Left cardiac atrium (tissue), 4 donors: ENCODE data around the gene BMF. TPM values are rescaled to one million over a fixed set of nuclear protein-coding genes. Genes with fewer than 3 reads are reported as not detected.

Experiments
- ATAC-seq, 2 donors: fragments of 200-7000 bp; cut with Tn5 transposase; one replicate each; pipeline ENCODE4 v1.9.1; 2020; ENCODE audit warnings: mild to moderate bottlenecking in 2 of 2, moderate library complexity in 2 of 2
- DNase-seq: peaks from one replicate; pipeline ENCODE4 v3.0.0-alpha.2; 2020
- intact Hi-C, 2 donors: fragments of 100-400 bp; cut with DNase I; formaldehyde crosslinking; loops; one replicate each; pipeline versions ENCODE4 v1.14.1 to v1.15.1; 2022 to 2023
- total RNA-seq, 2 donors: library from RNA; stranded (reverse); fragmentation: NEBNext Ultra II Directional; extraction: Animal tissue kit (Norgen Biotek cat#: 25700); gene quantifications; one replicate each; pipeline ENCODE4 v1.2.1, GENCODE V29; 2021
- donor health status: DM: no; HTN: yes; CAD: no.
- donor health status: DM: no; HTN: yes; CAD: no; lungs with severe emphysema.
- donor health status: DM: yes; HTN: yes; CAD: no.
- donor health status: Dilated cardiomyopathy.

The BMF gene
- total RNA-seq, 2 donors from 2014 or later = 1.9 to 5.0 TPM

DNA sequence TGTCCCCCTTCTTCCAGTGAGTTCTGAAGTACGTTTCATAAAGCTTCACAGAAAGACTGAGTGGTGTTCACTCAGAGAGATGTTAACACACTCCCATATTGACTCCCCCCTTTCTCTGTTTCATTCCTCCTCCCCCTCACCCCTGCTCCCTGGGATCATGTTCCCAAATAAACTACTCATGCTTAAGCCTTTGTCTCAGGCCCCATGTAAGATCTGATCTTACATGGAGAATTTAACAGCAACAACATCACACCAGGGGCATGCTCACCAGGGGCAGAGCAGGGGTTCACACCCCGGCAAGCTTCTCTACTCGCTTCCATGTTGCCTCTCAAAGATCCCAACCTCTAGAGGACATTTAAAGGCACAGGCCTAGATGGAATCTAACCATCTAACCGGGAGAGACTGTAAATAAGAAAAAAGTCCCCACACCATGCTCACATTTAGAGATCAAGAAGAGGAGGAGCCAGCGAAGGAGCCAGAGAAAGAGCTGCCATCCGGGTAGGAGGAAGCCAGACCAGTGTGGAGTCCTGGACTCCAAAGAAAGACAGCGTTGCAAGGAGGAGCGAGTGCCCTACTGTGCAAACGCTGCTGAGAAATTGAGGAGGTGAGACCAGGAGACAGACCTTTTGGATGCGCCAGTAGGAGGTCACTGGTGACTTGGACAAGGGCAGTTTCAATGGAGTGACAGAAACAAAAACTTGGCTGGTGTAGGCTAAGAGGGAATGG lies 48.3 kb downstream of the BMF start:
- intact Hi-C loops = loop anchor here in 1 of 2 donors (5.0 kb wide), 1 partner anchor 97 kb away; no protein-coding TSS in a partner anchor
- ATAC-seq = no peak

DNA sequence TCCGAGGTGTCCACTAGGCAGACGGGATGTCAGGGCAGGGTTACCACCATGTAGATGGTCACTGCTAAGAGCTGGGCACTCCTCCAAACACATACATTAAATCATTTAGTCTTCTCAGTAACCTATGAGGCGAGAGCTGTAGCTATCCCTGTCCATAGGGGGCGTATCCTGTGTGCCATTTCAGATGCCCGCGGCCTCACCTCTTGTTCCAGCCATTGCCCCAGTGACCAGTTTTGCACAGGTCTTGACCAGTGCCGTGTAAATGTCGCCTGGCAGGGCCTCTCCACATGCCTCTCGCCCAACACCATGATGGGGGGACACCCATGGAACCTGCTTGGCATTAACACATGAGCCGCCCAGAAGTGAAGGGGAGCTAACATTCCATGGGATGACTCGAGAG lies 48.9 kb downstream of the BMF start:
- DNase-seq (no peak), ATAC-seq (no peak)
- intact Hi-C loops = loop anchor here in 1 of 2 donors (5.0 kb wide), 1 partner anchor 97 kb away; no protein-coding TSS in a partner anchor

More for the DNA sequence above, 48.3 kb downstream of the BMF start:
- DNase-seq = no peak

GRCh38 chr15:40058476-40059140 lies 50.1 kb downstream of the BMF start:
- intact Hi-C loops = no loop called here
- no peak for DNase-seq
- no peak for ATAC-seq

GRCh38 chr15:40055576-40056293 lies 52.9 kb downstream of the BMF start:
- ATAC-seq = peak; percentile 74 to 79
- intact Hi-C loops = no loop called here
- peak; percentile 55 for DNase-seq

- peak; percentile 4 to 13 for ATAC-seq
- intact Hi-C loops = no loop called here
- no peak for DNase-seq
These were observed 53.7 kb downstream of the BMF start for GRCh38 chr15:40054855-40055575.

DNA sequence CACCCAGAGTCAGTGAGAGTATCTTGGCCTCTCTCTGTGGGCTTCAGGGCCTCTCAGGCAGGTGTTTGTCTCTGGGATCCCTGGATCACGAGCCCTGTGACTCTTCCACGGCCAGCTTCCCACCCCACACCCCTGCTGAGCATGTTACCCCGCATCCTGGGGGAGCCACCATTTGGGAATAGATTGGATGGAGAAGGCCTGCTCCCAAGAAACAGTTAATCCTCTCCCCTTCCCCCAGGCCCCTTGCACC lies 54.1 kb downstream of the BMF start:
- DNase-seq (no peak), ATAC-seq (no peak)
- intact Hi-C loops = no loop called here

- intact Hi-C loops = no loop called here
- ATAC-seq (no peak), DNase-seq (no peak)
These were observed 54.7 kb downstream of the BMF start for GRCh38 chr15:40053831-40054604.

GRCh38 chr15:40053079-40053830 lies 55.4 kb downstream of the BMF start:
- no peak for ATAC-seq
- intact Hi-C loops = no loop called here
- DNase-seq = no peak

DNA sequence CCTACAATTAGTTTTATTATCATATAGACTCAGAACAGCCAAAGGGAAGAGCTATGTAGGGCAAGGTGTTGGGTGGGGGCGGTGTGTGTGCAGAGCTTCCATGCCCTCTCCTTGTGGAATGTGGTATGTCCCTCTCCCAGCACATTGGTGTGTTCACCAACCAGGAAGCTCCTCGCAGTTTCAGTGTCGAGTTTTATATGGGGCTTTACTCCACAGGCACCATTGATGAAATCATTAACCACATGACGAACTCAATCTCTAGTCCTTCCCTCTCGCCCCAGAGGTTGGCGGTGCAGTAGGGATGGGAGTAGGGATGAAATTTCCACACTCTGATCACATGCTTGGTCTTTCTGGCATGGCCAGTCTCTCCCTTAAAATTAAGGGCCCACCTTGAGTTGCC lies 56.1 kb downstream of the BMF start:
- ATAC-seq = no peak
- DNase-seq = no peak
- intact Hi-C loops = no loop called here

DNA sequence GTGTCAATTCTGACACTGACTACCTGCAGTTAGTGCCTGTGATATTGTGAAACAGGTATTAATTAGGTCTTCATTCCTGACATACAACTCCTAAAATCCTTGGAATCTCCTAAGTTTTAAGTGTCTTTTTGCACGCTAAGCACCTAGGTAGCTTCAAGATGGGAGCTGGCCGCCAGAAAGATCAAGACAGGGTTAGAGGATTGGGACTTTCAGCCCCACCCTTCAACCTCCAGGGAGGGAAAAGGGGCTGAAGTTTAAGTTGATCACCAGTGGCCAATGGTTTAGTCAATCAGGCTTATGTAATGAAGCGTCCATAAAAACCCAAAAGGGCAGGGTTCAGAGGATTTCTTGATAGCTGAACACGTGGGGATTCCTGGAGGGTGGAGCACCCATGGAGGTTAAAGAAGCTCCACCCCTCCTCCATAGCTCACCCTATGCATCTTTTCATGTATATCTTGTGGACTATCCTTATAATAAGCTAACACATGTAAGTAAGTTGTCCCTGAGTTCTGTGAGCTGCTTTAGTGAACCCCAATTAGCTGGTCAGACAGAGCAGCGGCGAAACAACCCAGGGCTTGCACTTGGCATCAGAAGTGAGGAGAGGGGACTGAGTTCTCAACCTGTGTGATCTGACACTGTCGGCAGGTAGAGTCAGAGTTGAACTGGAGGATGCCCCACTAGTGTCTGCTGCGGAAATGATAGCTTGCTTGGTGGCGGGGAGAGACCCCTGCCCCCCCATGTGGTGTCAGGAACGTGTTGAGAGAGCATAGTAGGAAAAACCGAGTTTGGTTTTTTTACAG lies 56.9 kb downstream of the BMF start:
- intact Hi-C loops = no loop called here
- DNase-seq (no peak), ATAC-seq (no peak)

- intact Hi-C loops = no loop called here
- no peak for ATAC-seq
- DNase-seq = no peak
These were observed 57.8 kb downstream of the BMF start for GRCh38 chr15:40050788-40051470.

- ATAC-seq (no peak), DNase-seq (no peak)
- intact Hi-C loops = loop anchor here (5.0 kb wide), 2 partner anchors 58 to 223 kb away; partner anchors contain the start of gene BMF (in 2 of the 2)
These were observed 59.7 kb downstream of the BMF start for GRCh38 chr15:40048926-40049475.

- DNase-seq (no peak), ATAC-seq (no peak)
- intact Hi-C loops = loop anchor here (5.0 kb wide), 2 partner anchors 59 to 224 kb away; partner anchors contain the start of gene BMF (in 2 of the 2)
These were observed 60.4 kb downstream of the BMF start for GRCh38 chr15:40048211-40048792.

DNA sequence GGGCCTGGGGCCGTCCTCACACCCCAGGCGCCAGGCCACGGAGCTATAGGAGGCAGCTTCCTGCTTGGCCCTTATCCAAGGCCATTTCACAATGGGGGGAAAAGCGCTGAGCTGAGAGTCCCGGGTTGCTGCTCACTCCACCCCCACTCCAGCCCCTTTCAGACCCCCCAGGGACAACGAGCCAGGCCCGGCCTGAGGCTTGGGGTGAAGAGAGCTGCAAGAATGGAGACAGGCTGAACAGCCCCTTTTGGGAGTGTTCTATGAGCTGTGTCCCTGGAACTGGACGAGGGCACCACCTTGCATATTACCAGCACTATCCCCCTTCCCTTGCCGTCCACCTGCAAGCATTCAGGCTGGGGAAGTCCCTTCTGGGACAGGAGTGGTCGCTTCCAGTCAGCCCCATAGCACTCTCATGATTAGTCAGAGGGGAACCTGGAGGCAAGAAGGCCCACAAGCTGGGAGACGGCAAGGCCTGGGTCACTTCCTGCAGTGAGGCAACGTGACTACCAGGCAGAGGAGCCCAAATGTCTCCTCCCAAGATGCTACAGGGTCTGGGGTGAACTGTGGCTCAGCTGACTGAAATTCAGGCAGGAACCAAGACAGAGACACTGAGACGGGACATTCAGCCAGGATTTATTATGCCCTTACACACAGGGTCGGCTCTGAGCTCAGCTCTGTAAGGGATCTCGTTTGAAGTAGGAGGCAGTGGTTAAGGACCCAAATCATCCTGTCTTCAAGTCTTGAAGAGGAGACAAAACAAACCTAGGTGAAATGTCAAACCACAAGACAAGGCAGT lies 61.1 kb downstream of the BMF start:
- DNase-seq = peak; percentile 58
- ATAC-seq = peak; percentile 17 to 52

More for the DNA sequence above, 61.1 kb downstream of the BMF start:
- intact Hi-C loops = loop anchor here (5.0 kb wide), 2 partner anchors 60 to 225 kb away; partner anchors contain the start of gene BMF (in 2 of the 2)
